HepG2 (cell line): ENCODE measurements around the gene EMILIN1. TPM values are rescaled to one million over a fixed set of nuclear protein-coding genes. Genes with fewer than 3 reads are reported as not detected.

Source experiments
- ATF7 ChIP-seq, 2 experiments: fragments of 450-650 bp in 1 of 2; sonication (generic) in 1 of 2; formaldehyde crosslinking in 1 of 2; IDR thresholded peaks; 2 replicates each; pipeline versions ENCODE4 v1.4.0 to v1.6.1; 2016 to 2020; ENCODE audit warnings: antibody characterized with exemption in 1 of 2, mild to moderate bottlenecking in 1 of 2, missing genetic modification reagents in 1 of 2
- ATF7-NPFF ChIP-seq: sonication (generic); formaldehyde crosslinking; IDR thresholded peaks from 2 replicates; pipeline ENCODE4 v1.8.1; 2023; ENCODE audit warnings: mild to moderate bottlenecking, low read depth, missing genetic modification reagents, moderate library complexity
- EED ChIP-seq: sonication (generic); formaldehyde crosslinking; IDR thresholded peaks from 2 replicates; pipeline ENCODE4 v1.5.0; 2020; ENCODE audit warnings: mild to moderate bottlenecking, missing genetic modification reagents
- ELF1 ChIP-seq: sonication (generic); formaldehyde crosslinking; IDR thresholded peaks from 2 replicates; pipeline ENCODE4 v1.4.0; 2020; ENCODE audit warnings: missing genetic modification reagents
- KDM2A ChIP-seq: sonication (generic); formaldehyde crosslinking; IDR thresholded peaks from 2 replicates; pipeline ENCODE4 v1.4.0; 2020; ENCODE audit warnings: low read depth, missing genetic modification reagents, borderline replicate concordance
- NFKBIZ ChIP-seq: IDR thresholded peaks from 2 replicates; pipeline ENCODE4 v1.6.1; 2018; ENCODE audit warnings: missing genetic modification reagents, missing compliant biosample characterization
- NFYC ChIP-seq: IDR thresholded peaks from 2 replicates; pipeline ENCODE4 v1.6.1; 2016; ENCODE audit warnings: missing genetic modification reagents, missing compliant biosample characterization
- PITX1 ChIP-seq: sonication (generic); formaldehyde crosslinking; IDR thresholded peaks from 2 replicates; pipeline ENCODE4 v1.5.1; 2020; ENCODE audit warnings: mild to moderate bottlenecking, missing genetic modification reagents
- POLR2A ChIP-seq, 2 experiments: IDR thresholded peaks; 2 replicates each; pipeline ENCODE4 v1.6.1; 2011; ENCODE audit warnings: low read depth in 2 of 2, low read length in 2 of 2, mild to moderate bottlenecking in 1 of 2, moderate library complexity in 1 of 2; ENCODE audit not compliant: insufficient read depth in 1 of 2
- SMAD3 ChIP-seq: sonication (generic); formaldehyde crosslinking; IDR thresholded peaks from 2 replicates; pipeline ENCODE4 v1.4.0; 2020; ENCODE audit warnings: missing genetic modification reagents
- STAT5B ChIP-seq: sonication (generic); formaldehyde crosslinking; IDR thresholded peaks from 2 replicates; pipeline ENCODE4 v1.4.0; 2020; ENCODE audit warnings: missing genetic modification reagents
- ZNF329 ChIP-seq: sonication (generic); formaldehyde crosslinking; IDR thresholded peaks from 2 replicates; pipeline ENCODE4 v1.9.0; 2021; ENCODE audit warnings: low read depth, mild to moderate bottlenecking, missing genetic modification reagents
- ZNF354B ChIP-seq: sonication (generic); formaldehyde crosslinking; IDR thresholded peaks from 2 replicates; pipeline ENCODE4 v1.8.0; 2022; ENCODE audit warnings: mild to moderate bottlenecking, missing genetic modification reagents
- ZNF605 ChIP-seq: sonication (generic); formaldehyde crosslinking; IDR thresholded peaks from 2 replicates; pipeline ENCODE4 v1.8.0; 2022; ENCODE audit warnings: mild to moderate bottlenecking, missing genetic modification reagents
- ZNF709 ChIP-seq: sonication (generic); formaldehyde crosslinking; IDR thresholded peaks from 2 replicates; pipeline ENCODE4 v1.5.0; 2020; ENCODE audit warnings: mild to moderate bottlenecking, missing genetic modification reagents
- ZNF841 ChIP-seq: sonication (generic); formaldehyde crosslinking; IDR thresholded peaks from 2 replicates; pipeline ENCODE4 v1.8.1; 2023; ENCODE audit warnings: missing genetic modification reagents, borderline replicate concordance
- polyA plus RNA-seq, 8 experiments: library from polyadenylated mRNA; depleted of rRNA in 3 of 8; stranded (reverse) in 7 of 8; unstranded in 1 of 8; fragments of >200 nt; fragmentation: Illumina TruSeq in 4 of 8; extraction: Trizol in 4 of 8; gene quantifications; 2 replicates each; pipeline versions ENCODE4 v1.2.1 to v1.2.3, GENCODE V29; 2011 to 2016; ENCODE audit warnings: low read depth in 4 of 8, missing spikeins in 1 of 8, mixed read lengths in 1 of 8; ENCODE audit not compliant: insufficient read depth in 1 of 8
- total RNA-seq, 5 experiments: library from RNA; depleted of rRNA; stranded (reverse); fragments of >200 nt; fragmentation: Illumina TruSeq; extraction: Trizol; gene quantifications; 2 replicates each; pipeline ENCODE4 v1.2.3, GENCODE V29; 2016; ENCODE audit warnings: low read depth in 1 of 5
- TF ChIP-seq, protein P1 (sequence below): sonication (generic); formaldehyde crosslinking; IDR thresholded peaks from 2 replicates; pipeline ENCODE4 v1.4.0; 2020; ENCODE audit warnings: missing genetic modification reagents, borderline replicate concordance
- TF ChIP-seq, protein P2 (sequence below): sonication (generic); formaldehyde crosslinking; IDR thresholded peaks from 2 replicates; pipeline ENCODE4 v1.8.1; 2023; ENCODE audit warnings: mild to moderate bottlenecking, missing genetic modification reagents
- TF ChIP-seq, protein P3 (sequence below): sonication (generic); formaldehyde crosslinking; IDR thresholded peaks from 2 replicates; pipeline ENCODE4 v1.5.0; 2020; ENCODE audit warnings: missing genetic modification reagents
- TF ChIP-seq, protein P4 (sequence below): sonication (generic); formaldehyde crosslinking; IDR thresholded peaks from 2 replicates; pipeline ENCODE4 v1.4.0; 2020; ENCODE audit warnings: mild to moderate bottlenecking, low read depth, missing genetic modification reagents
- TF ChIP-seq, protein P5 (sequence below): sonication (generic); formaldehyde crosslinking; IDR thresholded peaks from 2 replicates; pipeline ENCODE4 v1.8.0; 2023; ENCODE audit warnings: mild to moderate bottlenecking, missing genetic modification reagents

Gene EMILIN1
- total and polyA plus RNA-seq, 2 of the 13 experiments (the other 11 are each of a cell fraction or from before 2014, with no cell fraction given) = 8.1 to 9.7 TPM

DNA sequence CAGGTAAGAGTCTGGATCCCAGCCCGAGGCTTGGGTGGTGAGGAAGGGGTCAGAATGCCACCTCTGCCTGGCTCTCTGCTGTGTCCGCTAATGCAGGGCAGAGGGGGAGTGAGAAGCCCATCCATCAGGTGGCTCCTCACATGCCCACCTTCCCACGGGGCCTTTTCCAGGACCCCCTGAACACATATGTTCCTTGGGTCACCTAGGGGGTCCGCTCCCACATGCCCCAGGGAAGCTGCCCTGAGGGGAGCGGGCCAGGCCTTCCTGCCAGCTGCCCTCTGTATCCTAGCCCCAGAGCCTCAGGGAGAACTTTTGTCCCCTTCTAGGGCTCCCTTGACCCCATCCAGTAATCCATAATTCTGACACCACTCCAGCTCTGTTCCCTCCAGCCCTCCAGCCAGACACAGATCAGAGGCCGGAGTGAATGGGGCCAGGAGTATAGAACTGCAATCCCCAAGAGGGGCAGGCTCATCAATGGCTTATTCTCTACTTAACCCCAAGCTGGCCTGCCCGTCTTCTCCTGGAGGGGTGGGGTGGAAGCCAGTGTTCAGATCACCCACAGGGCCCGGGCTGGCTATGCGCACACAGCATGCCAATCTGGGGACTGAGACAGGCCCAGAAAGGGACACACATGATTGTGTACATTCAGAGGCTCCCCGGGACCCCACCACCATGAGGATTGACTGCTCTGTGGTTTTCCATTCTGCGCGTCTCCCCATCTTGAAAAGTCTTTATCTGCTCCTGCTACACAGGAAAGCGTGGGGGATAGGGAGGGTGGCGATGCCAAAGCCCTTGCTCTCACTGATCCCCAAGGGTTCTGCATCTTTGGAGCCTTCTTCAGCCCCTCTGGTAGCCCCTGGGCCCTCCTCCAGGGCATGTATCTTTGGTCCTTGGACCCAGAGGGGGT lies 1.1 kb downstream of the EMILIN1 start (continued):
- TF ChIP-seq, protein P1, sequence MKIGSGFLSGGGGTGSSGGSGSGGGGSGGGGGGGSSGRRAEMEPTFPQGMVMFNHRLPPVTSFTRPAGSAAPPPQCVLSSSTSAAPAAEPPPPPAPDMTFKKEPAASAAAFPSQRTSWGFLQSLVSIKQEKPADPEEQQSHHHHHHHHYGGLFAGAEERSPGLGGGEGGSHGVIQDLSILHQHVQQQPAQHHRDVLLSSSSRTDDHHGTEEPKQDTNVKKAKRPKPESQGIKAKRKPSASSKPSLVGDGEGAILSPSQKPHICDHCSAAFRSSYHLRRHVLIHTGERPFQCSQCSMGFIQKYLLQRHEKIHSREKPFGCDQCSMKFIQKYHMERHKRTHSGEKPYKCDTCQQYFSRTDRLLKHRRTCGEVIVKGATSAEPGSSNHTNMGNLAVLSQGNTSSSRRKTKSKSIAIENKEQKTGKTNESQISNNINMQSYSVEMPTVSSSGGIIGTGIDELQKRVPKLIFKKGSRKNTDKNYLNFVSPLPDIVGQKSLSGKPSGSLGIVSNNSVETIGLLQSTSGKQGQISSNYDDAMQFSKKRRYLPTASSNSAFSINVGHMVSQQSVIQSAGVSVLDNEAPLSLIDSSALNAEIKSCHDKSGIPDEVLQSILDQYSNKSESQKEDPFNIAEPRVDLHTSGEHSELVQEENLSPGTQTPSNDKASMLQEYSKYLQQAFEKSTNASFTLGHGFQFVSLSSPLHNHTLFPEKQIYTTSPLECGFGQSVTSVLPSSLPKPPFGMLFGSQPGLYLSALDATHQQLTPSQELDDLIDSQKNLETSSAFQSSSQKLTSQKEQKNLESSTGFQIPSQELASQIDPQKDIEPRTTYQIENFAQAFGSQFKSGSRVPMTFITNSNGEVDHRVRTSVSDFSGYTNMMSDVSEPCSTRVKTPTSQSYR = no peak
- no peak for TF ChIP-seq PITX1 (CRISPR knock-in tag)
- TF ChIP-seq, protein P2, sequence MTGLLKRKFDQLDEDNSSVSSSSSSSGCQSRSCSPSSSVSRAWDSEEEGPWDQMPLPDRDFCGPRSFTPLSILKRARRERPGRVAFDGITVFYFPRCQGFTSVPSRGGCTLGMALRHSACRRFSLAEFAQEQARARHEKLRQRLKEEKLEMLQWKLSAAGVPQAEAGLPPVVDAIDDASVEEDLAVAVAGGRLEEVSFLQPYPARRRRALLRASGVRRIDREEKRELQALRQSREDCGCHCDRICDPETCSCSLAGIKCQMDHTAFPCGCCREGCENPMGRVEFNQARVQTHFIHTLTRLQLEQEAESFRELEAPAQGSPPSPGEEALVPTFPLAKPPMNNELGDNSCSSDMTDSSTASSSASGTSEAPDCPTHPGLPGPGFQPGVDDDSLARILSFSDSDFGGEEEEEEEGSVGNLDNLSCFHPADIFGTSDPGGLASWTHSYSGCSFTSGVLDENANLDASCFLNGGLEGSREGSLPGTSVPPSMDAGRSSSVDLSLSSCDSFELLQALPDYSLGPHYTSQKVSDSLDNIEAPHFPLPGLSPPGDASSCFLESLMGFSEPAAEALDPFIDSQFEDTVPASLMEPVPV (CRISPR knock-in tag) = no peak
- TF ChIP-seq ATF7 (IDR thresholded peaks at IDR 0.05) = no peak
- TF ChIP-seq ATF7 (CRISPR knock-in tag; IDR thresholded peaks at IDR 0.05) = no peak
- TF ChIP-seq ZNF709 (CRISPR knock-in tag) = peak; percentile 44; the same call in 1 of the 2 replicates
- no peak for TF ChIP-seq ZNF354B (CRISPR knock-in tag)
- no peak for TF ChIP-seq NFYC (CRISPR knock-in tag)
- TF ChIP-seq ZNF605 (CRISPR knock-in tag) = 0 out of 2 replicates have a peak, but pooled peaks have one; percentile 48
- no peak for TF ChIP-seq POLR2A (IDR thresholded peaks at IDR 0.05; ENCODE audit: insufficient read depth in 1 of 2, low read depth in 2 of 2, low read length in 2 of 2)
- no peak for TF ChIP-seq ELF1 (CRISPR knock-in tag)
- TF ChIP-seq, protein P3, sequence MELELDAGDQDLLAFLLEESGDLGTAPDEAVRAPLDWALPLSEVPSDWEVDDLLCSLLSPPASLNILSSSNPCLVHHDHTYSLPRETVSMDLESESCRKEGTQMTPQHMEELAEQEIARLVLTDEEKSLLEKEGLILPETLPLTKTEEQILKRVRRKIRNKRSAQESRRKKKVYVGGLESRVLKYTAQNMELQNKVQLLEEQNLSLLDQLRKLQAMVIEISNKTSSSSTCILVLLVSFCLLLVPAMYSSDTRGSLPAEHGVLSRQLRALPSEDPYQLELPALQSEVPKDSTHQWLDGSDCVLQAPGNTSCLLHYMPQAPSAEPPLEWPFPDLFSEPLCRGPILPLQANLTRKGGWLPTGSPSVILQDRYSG (CRISPR knock-in tag) = no peak
- no peak for TF ChIP-seq ZNF841
- TF ChIP-seq, protein P4, sequence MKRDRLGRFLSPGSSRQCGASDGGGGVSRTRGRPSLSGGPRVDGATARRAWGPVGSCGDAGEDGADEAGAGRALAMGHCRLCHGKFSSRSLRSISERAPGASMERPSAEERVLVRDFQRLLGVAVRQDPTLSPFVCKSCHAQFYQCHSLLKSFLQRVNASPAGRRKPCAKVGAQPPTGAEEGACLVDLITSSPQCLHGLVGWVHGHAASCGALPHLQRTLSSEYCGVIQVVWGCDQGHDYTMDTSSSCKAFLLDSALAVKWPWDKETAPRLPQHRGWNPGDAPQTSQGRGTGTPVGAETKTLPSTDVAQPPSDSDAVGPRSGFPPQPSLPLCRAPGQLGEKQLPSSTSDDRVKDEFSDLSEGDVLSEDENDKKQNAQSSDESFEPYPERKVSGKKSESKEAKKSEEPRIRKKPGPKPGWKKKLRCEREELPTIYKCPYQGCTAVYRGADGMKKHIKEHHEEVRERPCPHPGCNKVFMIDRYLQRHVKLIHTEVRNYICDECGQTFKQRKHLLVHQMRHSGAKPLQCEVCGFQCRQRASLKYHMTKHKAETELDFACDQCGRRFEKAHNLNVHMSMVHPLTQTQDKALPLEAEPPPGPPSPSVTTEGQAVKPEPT (CRISPR knock-in tag) = no peak
- TF ChIP-seq NFKBIZ = no peak
- TF ChIP-seq STAT5B (CRISPR knock-in tag) = no peak
- no peak for TF ChIP-seq SMAD3 (CRISPR knock-in tag)
- TF ChIP-seq ATF7-NPFF (CRISPR knock-in tag) = 0 out of 2 replicates have a peak, but pooled peaks have one; percentile 25
- peak; percentile 4; the same call in 1 of the 2 replicates for TF ChIP-seq EED (CRISPR knock-in tag)
- TF ChIP-seq, protein P5, sequence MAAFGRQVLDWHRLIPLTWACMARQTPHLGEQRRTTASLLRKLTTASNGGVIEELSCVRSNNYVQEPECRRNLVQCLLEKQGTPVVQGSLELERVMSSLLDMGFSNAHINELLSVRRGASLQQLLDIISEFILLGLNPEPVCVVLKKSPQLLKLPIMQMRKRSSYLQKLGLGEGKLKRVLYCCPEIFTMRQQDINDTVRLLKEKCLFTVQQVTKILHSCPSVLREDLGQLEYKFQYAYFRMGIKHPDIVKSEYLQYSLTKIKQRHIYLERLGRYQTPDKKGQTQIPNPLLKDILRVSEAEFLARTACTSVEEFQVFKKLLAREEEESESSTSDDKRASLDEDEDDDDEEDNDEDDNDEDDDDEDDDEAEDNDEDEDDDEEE = 0 out of 2 replicates have a peak, but pooled peaks have one; percentile 58
- no peak for TF ChIP-seq KDM2A
- TF ChIP-seq ZNF329 (CRISPR knock-in tag) = no peak
